ENCODE results near the gene TLX1.
A peak's percentile ranks its signal among the peaks of the same experiment; 100 is the strongest.
"Not testable (repeated sequence)": the region's sequence is repeated elsewhere in the genome, so short reads cannot be mapped to it uniquely, and the experiment has no call there.

TLX1 gene

DNA sequence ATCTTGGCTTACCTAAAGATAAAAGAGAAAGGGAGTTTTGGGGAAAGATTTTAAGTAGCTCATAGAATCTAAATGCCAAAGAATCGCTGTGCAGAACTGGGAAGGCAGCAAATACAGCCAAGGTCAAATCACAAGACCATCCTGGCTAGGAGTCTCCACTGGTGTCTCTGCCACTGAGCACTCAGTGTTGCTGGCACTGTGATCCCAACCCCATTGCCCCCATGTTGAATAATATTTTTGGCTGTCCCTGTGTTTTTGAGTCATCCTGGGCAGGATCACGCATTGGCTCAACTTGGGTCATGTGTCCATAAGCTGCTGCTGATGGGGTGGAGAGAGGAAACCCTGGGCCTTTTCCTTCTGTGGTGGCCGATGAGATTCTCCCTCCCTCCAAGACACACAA, 21.2 kb downstream of the TLX1 start:
- DNase-seq (ENCODE audit: low spot score), result no peak

DNA sequence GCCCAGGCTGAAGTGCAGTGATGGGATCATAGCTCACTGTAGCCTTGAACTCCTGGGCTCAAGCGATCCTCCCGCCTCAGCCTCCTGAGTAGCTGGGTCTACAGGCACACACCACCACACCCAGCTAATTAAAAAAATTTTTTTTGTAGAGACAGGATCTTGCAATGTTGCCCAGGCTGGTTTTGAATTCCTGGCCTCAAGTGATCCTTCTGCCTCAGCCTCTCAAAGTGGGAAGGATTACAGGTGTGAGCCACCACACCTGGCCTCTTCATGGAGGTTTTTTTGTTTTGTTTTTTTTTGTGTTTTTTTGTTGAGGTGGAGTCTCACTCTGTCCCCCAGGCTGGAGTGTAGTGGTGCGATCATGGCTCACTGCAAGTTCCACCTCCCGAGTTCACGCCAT, 23.4 kb downstream of the TLX1 start:
- DNase-seq (ENCODE audit: low spot score), result not testable (repeated sequence)

DNA sequence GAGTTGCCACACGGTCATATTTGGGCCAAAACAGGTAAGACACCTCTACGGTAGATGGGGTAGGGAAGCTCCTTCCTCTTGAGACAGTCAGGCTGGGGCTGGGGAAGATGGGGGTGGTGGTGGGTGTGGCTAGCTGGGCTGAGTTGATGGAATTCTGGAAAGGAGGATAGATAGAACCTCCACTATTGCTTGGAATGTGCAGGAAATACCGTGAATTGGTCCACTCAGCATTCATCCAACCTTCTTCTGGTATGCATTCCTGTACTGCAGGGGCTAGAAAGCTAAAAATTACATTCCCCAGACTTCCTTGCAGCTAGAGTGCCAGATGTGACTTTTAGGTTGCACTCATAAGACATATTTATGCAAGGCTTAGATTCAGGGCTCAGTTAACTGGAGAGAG, 24.8 kb downstream of the TLX1 start:
- no peak for DNase-seq (ENCODE audit: low spot score)

DNA sequence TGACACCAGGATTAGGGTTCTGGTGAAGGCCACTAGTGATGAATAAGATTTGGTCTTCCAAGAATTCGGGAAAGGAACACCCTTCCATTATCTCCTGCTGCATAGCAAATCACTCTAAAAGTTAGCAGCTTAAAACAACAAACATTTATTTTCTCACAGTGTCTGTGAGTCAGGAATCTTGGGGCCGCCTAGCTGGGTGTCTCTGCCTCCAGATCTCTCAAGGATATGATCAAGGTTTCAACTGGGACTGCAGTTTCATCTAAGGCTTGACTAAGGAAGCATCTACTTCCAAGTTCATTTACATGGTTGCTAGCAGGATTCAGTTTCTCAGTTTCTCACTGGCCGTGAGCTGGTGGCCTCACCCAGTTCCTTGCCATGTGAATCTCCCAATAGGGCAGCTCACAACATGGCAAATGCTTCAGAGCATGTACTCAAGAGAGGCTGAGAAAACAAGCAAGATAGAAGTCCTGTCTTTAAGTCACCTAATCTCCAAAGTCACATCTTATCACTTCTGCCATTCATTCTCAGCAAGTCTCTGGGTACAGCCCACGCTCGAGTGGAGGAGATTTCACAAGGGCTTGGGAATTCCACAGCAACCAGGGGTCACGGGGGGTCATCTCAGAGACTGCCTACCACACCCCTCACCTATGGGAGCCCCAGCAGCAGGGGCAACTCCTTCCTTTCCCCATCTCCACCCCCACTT, 26.8 kb downstream of the TLX1 start:
- no peak for DNase-seq (ENCODE audit: low spot score)

DNA sequence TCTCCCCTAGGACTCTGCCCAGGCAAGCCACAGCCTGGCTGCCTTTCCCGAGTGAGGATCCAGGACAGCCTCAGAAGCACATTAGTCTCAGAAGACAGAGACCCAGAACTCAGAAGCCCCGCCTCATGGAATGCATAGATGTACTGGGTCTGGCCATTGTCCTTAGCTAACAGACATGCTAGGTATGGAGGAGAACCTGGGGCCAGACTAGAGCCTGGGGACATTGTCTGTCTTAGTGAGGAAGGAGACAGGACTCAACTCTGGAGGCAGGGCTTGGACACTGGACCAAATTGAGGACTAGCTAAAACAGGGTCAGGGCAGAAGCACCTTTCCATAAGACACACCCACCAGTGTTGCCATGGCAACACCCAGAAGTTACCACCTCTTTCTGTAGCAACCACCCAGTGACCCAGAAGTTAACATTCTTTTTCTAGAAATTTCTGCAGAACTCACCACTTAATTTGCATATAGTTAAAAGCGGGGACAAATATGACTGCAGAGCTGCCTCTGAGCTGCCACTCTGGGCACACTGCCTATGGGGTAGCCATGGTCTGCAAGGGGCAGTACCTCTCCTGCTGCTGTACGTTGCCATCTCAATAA, 27.5 kb downstream of the TLX1 start:
- peak; percentile 18 for DNase-seq (ENCODE audit: low spot score)

DNA sequence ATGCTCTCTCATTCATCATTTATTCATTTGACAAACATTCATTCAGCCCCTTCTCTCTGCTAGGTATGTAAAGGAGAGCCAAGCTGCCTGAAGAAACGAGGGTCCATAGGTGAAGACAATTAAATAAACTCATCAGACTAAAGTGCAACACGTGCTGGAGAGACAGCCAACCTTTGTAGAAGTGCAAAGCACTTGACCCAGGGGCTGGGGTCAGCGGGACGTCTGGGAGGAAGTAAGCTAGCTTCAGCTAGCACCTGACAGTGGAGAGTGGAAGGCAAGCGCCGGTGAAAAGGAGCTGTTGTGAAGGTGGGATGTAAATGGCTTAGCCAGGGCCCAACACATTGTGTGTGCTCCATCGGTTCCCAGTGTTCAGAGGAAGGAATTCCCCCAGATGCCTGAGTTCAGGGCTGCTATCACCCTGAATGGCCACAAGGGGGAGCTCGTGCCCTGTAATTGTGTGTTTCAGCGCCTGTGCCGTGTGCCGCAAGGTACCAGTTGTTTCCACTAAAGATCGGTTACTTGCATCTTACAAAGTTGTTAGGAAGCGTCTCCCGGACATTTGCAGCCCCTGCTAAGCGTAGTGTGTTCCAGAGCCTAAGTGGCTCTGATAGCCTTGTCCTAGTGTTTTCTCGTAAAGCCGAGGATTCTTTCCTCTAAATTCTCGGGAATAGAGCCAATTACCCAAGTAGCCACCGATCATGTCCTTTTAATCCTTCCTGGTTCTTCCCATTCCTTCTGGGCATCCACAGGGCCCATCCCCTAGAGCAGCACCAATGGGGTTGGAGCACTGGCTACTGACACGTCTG, 30.6 kb downstream of the TLX1 start:
- DNase-seq (ENCODE audit: low spot score), result peak; percentile 80

DNA sequence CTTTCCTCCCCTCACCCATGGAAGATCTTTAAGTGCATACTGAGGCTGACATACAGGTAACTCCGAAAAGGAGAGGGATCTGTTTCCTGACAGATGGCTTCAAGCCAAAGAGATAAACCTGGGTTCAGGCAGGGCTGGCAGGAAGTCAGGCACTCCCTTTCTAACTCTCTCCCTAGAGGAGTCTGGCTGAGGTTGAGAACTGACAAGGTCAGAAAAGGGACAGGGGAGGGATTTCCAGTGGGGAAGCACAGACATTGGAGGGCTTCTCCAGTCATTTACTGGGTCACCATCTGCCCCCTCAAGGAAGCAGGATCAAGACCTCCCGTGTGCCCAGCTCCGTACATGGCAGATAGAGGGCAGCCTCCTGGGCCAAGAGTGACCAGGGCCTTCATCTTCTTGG, 31.6 kb downstream of the TLX1 start:
- no peak for DNase-seq (ENCODE audit: low spot score)

DNA sequence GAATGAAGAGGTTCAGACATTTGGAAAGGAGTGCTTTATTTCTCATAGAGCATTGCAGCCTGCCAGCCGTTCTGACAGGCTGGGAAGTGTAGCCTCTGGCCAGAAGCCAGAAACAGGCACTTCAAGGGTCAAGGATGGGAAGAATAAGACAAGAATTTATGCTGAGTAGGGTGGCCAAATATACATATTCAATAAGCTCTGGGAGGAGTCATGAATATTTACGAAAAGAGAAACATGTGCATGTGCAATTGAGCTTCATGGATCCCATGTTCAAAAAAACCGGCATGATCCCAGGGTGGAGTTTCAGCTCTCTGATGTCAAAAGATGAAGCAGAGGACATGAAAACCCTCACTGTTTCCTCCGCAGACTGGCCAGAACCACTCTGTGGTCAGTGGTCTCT, 32.9 kb downstream of the TLX1 start:
- no peak for DNase-seq (ENCODE audit: low spot score)

DNA sequence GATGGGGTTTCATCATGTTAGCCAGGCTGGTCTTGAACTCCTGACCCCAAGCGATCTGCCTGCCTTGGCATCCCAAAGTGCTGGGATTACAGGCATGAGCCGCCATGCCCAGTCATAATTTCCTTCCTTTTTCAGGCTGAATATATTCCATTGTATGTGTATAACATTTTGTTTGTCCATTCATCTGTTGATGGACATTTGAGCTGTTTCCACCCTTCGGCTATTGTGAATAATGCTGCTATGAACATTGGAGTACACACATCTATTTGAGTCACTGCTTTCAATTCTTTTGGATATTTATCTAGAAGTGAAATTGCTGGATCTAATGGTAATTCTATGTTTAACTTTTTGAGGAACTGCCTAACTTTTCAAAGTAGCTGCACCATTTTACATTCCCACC, 34.6 kb downstream of the TLX1 start:
- DNase-seq (ENCODE audit: low spot score), result no peak

DNA sequence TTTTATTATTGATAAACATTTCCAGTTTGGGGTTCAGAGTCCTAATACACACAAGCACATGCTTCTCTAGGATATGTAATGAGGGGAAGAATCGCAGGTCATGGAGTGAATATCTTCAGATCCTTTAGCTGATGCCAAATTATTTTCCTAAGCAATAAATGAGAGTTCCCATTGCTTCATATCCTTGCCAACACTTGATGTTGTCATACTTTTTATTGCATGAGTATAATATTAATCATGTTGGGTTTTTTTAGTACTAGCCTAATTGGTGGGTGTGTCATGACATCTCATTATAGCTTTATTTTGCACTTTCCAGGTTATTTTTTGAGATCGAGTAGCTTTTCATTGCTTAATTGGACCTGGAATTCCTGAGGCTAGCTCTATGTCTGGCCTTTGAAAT, 35.3 kb downstream of the TLX1 start:
- no peak for DNase-seq (ENCODE audit: low spot score)

DNA sequence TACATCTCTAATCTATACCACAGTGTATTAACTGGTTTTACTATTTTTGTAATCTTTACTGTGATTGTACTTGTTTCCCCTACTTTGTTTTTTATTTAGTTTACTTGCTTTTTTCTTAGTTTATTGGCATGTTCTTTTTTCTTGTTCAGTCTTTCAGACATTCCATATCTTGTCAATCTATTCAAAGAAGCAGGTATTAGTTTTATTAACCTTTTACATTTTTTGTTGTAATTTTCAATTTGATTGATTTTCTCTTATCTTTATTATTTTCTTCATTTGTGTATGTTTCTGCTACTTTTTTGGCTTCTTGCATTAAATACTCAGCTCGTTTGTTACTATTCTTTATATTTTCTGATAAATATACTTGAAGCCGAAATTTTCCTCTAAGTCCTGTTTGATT, 41.6 kb downstream of the TLX1 start:
- DNase-seq (ENCODE audit: low spot score), result no peak

DNA sequence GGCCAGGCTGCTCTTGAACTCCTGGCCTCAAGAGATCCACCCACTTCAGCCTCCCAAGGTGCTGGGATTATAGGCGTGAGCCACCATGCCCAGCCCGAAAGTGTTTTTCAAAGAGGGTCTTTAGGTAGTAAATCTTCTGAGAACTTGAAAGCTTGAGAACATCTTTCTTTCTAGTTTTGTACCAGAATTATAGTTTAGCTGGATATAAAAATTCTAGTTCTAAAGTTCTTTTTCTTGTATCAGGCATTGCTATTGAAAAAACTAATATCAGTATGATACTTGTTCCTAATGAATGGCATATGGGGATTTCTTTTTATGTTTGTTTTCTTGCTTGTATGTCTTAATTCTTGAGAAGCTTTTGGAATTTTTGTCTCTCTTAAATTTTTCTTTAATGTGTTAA, 43.2 kb downstream of the TLX1 start:
- no peak for DNase-seq (ENCODE audit: low spot score)

DNA sequence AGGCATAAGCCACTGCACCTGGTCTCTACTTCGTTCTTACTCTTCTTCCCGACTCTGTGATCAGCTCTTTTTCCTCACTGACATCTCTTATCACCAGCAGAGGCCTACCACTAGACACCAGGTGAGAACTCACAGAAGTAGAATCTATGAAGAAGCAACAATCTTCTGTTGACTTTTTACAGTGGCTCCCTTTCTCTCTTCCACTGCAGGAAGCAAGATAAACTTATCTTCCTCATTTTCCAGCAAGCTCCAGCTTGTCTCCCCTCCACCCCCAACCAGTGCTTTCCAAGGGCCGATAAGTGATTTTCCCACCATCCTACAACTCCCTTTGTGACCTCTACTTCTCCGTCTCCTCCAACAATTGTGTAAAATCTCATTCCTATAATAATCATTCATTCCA, 45.5 kb downstream of the TLX1 start:
- DNase-seq (ENCODE audit: low spot score), result no peak

DNA sequence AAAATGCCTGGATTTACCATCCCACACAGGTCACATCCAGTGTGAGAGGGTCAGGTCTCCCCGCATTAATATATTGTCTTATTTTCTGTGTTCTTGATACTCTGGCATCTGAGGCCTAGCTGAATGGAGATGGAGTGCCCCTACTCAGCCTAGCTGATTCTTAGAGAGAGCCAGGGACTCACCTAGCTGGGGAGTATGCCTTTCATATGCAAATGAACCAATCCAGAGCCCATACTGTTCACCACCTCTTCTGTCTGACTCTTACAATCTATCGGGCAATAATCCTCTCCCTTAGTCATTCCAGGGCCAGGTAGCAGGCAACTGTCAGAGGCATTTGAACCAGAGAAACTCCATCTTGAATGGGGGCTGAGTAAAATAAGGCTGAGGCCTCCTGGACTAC, 51.8 kb downstream of the TLX1 start:
- DNase-seq (ENCODE audit: low spot score), result no peak

DNA sequence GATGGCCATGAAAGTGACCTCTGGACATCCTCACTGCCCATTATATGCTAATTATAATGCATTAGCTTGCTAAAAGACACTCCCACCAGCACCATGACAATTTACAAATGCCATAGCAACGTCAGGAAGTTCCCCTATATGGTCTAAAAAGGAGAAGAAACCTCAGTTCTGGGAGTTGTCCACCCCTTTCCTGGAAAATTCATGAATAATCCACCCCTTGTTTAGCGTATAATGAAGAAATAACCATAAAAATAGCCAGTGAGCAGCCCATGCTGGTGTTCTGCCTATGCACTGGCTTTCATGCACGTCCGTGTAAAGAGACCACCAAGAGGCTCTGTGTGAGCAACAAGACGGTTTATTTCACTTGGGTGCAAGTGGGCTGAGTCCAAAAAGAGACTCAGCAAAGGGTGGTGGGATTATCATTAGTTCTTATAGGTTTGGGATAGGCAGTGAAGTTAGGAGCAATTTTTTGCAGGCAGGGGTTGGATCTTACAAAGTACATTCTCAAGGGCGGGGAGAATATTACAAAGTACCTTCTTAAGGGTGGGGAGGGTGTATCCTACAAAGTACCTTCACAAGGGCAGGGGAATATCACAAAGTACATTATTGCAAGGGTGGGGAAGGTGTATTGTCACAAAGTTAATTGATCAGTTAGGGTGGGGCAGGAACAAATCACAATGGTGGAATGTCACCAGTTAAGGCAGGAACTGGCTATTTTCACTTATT, 52.5 kb downstream of the TLX1 start:
- DNase-seq (ENCODE audit: low spot score), result no peak
